Neural cell (in vitro differentiated cells): ENCODE data around the gene COBLL1. TPM values are rescaled to one million over a fixed set of nuclear protein-coding genes. Genes with fewer than 3 reads are reported as not detected.

ENCODE experiments used
- H2AFZ ChIP-seq: fragments of 200-600, 300-800 bp; sonication (generic), shearing (Covaris generic); 2 replicates; pipeline ENCODE4 v1.6.0; 2014; ENCODE audit warnings: low read depth, mild to moderate bottlenecking, antibody characterized with exemption, low read length, moderate library complexity
- H3F3A ChIP-seq: fragments of 200-600 bp; shearing (Covaris generic); 2 replicates; pipeline ENCODE4 v1.6.1; 2016; ENCODE audit warnings: mild to moderate bottlenecking, moderate library complexity, mixed read lengths, antibody characterized with exemption, low read length; ENCODE audit not compliant: insufficient read depth, poor library complexity, severe bottlenecking
- H3K27ac ChIP-seq: fragments of 200-600, 300-800 bp; sonication (generic), shearing (Covaris generic); 2 replicates; pipeline ENCODE4 v1.5.1; 2014; ENCODE audit warnings: mild to moderate bottlenecking, low read length, moderate library complexity
- H3K27me3 ChIP-seq: fragments of 300-800, 200-600 bp; sonication (generic), shearing (Covaris generic); 2 replicates; pipeline ENCODE4 v1.6.0; 2014; ENCODE audit warnings: mild to moderate bottlenecking, low read depth, low read length, moderate library complexity; ENCODE audit not compliant: insufficient read depth
- H3K36me3 ChIP-seq: fragments of 300-800, 200-600 bp; sonication (generic), shearing (Covaris generic); 2 replicates; pipeline ENCODE4 v1.5.1; 2014; ENCODE audit warnings: mild to moderate bottlenecking, antibody characterized with exemption, low read length, moderate library complexity; ENCODE audit not compliant: insufficient read depth
- H3K4me2 ChIP-seq: fragments of 300-800, 200-600 bp; sonication (generic), shearing (Covaris generic); 2 replicates; pipeline ENCODE4 v1.6.0; 2014; ENCODE audit warnings: mild to moderate bottlenecking, low read length
- H3K4me3 ChIP-seq: fragments of 300-800, 200-600 bp; sonication (generic), shearing (Covaris generic); 2 replicates; pipeline ENCODE4 v1.5.1; 2014; ENCODE audit warnings: mild to moderate bottlenecking, low read length, moderate library complexity
- H3K79me2 ChIP-seq: fragments of 200-600 bp; shearing (Covaris generic); replicated peaks from 2 replicates; pipeline ENCODE4 v1.6.0; 2014; ENCODE audit warnings: mild to moderate bottlenecking, low read length, moderate library complexity; ENCODE audit not compliant: insufficient read depth
- H3K9ac ChIP-seq: fragments of 300-800, 200-600 bp; sonication (generic), shearing (Covaris generic); 2 replicates; pipeline ENCODE4 v1.6.1; 2016; ENCODE audit warnings: mild to moderate bottlenecking, low read length, mixed read lengths
- H3K9me2 ChIP-seq: fragments of 200-600 bp; shearing (Covaris generic); 2 replicates; pipeline ENCODE4 v1.6.1; 2016; ENCODE audit warnings: mild to moderate bottlenecking, low read length, mixed read lengths; ENCODE audit not compliant: insufficient read depth
- H3K9me3 ChIP-seq: fragments of 200-600, 300-800 bp; sonication (generic), shearing (Covaris generic); 2 replicates; pipeline ENCODE4 v1.6.1; 2016; ENCODE audit warnings: mild to moderate bottlenecking, mixed run types, low read length, moderate library complexity, mixed read lengths
- H4K20me1 ChIP-seq: fragments of 200-600 bp; shearing (Covaris generic); 2 replicates; pipeline ENCODE4 v1.6.1; 2016; ENCODE audit warnings: mild to moderate bottlenecking, mixed run types; ENCODE audit not compliant: insufficient read depth
- EP300 ChIP-seq: fragments of 450-650 bp; conservative IDR thresholded peaks from 2 replicates; pipeline ENCODE4 v1.6.1; 2014; ENCODE audit warnings: antibody characterized with exemption, mild to moderate bottlenecking, moderate library complexity; ENCODE audit not compliant: poor library complexity, severe bottlenecking
- EZH2 ChIP-seq: fragments of 200-600, 300-800 bp; shearing (Covaris generic), sonication (generic); IDR thresholded peaks from 2 replicates; pipeline ENCODE4 v1.6.1; 2014; ENCODE audit warnings: antibody characterized with exemption, low read length, borderline replicate concordance, mild to moderate bottlenecking; ENCODE audit not compliant: insufficient read depth, poor library complexity, severe bottlenecking
- MXI1 ChIP-seq: fragments of 450-650 bp; conservative IDR thresholded peaks from 2 replicates; pipeline ENCODE4 v1.6.1; 2014; ENCODE audit warnings: antibody characterized with exemption, mild to moderate bottlenecking; ENCODE audit not compliant: poor library complexity, severe bottlenecking
- POLR2AphosphoS5 ChIP-seq: IDR thresholded peaks from 2 replicates; pipeline ENCODE4 v1.6.1; 2012
- RAD21 ChIP-seq: fragments of 450-650 bp; conservative IDR thresholded peaks from 2 replicates; pipeline ENCODE4 v1.6.1; 2014; ENCODE audit warnings: antibody characterized with exemption, mild to moderate bottlenecking, moderate library complexity
- SMC3 ChIP-seq: fragments of 450-650 bp; conservative IDR thresholded peaks from 2 replicates; pipeline ENCODE4 v1.6.1; 2014; ENCODE audit warnings: antibody characterized with exemption, mild to moderate bottlenecking, moderate library complexity; ENCODE audit not compliant: poor library complexity
- TAF1 ChIP-seq: IDR thresholded peaks from 2 replicates; pipeline ENCODE4 v1.6.1; 2012; ENCODE audit warnings: low read depth
- polyA plus RNA-seq: library from polyadenylated mRNA; depleted of rRNA; stranded (reverse); fragments of >200 nt; gene quantifications from 2 replicates; pipeline ENCODE4 v1.2.3, GENCODE V29; 2014
- TF ChIP-seq, protein P1 (sequence below): fragments of 450-650 bp; IDR thresholded peaks from 2 replicates; pipeline ENCODE4 v1.5.1; 2014; ENCODE audit warnings: antibody characterized with exemption, mild to moderate bottlenecking, moderate library complexity; ENCODE audit not compliant: poor library complexity, severe bottlenecking
- TF ChIP-seq, protein P2 (sequence below): IDR thresholded peaks from 2 replicates; pipeline ENCODE4 v1.6.1; 2012; ENCODE audit warnings: borderline replicate concordance

The COBLL1 gene
- polyA plus RNA-seq, 1 donor from 2014 or later = 0.11 TPM

DNA sequence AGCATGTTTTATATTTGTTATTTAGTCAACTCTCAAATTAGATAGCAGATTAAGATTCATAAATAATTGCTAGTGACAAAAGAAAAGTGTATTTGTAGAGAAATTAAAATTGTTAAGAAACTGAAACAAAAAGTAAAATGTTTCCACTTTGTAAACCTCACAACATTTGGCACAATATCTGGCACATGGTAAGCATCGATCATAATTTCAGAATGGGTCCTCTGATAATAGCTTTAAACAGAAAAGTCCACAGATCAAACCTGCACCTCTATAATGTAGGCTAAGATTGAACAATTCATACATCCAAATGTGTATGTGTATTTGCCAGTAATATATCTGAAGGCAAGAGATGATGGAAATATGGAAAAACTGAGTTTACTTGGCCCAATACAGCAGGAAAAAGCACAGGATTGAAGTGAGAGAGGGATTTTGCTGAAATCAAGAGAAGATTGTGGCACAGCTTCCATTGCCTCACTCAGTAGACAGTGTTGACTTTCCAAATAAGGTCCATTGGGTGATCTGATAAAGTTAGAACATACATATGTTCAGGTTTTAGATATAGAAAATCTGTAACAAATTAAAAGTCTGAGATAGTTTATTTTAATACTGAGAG lies 39.4 kb downstream of the COBLL1 start:
- Histone ChIP-seq H3K9me3 (no peaks in the 10 kb centered on the region), H3K27me3 (no peaks in the 10 kb centered on the region), H3K9me2 (no peaks in the 10 kb centered on the region), H3K79me2 (no peaks in the 10 kb centered on the region), H2AFZ (no peak overlapping the region), H4K20me1 (no peaks in the 10 kb centered on the region), H3K9ac (no peak overlapping the region), H3K4me3 (no peak overlapping the region), H3F3A (no peaks in the 10 kb centered on the region), H3K27ac (no peak overlapping the region), H3K4me2 (no peak overlapping the region), H3K36me3 (no peaks in the 10 kb centered on the region)
- TF ChIP-seq TAF1 (no peak), RAD21 (no peak), POLR2AphosphoS5 (no peak), SMC3 (no peak), MXI1 (no peak), EP300 (no peak), EZH2 (no peak)
- TF ChIP-seq, protein P1, sequence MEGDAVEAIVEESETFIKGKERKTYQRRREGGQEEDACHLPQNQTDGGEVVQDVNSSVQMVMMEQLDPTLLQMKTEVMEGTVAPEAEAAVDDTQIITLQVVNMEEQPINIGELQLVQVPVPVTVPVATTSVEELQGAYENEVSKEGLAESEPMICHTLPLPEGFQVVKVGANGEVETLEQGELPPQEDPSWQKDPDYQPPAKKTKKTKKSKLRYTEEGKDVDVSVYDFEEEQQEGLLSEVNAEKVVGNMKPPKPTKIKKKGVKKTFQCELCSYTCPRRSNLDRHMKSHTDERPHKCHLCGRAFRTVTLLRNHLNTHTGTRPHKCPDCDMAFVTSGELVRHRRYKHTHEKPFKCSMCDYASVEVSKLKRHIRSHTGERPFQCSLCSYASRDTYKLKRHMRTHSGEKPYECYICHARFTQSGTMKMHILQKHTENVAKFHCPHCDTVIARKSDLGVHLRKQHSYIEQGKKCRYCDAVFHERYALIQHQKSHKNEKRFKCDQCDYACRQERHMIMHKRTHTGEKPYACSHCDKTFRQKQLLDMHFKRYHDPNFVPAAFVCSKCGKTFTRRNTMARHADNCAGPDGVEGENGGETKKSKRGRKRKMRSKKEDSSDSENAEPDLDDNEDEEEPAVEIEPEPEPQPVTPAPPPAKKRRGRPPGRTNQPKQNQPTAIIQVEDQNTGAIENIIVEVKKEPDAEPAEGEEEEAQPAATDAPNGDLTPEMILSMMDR = no peak
- TF ChIP-seq, protein P2, sequence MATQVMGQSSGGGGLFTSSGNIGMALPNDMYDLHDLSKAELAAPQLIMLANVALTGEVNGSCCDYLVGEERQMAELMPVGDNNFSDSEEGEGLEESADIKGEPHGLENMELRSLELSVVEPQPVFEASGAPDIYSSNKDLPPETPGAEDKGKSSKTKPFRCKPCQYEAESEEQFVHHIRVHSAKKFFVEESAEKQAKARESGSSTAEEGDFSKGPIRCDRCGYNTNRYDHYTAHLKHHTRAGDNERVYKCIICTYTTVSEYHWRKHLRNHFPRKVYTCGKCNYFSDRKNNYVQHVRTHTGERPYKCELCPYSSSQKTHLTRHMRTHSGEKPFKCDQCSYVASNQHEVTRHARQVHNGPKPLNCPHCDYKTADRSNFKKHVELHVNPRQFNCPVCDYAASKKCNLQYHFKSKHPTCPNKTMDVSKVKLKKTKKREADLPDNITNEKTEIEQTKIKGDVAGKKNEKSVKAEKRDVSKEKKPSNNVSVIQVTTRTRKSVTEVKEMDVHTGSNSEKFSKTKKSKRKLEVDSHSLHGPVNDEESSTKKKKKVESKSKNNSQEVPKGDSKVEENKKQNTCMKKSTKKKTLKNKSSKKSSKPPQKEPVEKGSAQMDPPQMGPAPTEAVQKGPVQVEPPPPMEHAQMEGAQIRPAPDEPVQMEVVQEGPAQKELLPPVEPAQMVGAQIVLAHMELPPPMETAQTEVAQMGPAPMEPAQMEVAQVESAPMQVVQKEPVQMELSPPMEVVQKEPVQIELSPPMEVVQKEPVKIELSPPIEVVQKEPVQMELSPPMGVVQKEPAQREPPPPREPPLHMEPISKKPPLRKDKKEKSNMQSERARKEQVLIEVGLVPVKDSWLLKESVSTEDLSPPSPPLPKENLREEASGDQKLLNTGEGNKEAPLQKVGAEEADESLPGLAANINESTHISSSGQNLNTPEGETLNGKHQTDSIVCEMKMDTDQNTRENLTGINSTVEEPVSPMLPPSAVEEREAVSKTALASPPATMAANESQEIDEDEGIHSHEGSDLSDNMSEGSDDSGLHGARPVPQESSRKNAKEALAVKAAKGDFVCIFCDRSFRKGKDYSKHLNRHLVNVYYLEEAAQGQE = no peak

DNA sequence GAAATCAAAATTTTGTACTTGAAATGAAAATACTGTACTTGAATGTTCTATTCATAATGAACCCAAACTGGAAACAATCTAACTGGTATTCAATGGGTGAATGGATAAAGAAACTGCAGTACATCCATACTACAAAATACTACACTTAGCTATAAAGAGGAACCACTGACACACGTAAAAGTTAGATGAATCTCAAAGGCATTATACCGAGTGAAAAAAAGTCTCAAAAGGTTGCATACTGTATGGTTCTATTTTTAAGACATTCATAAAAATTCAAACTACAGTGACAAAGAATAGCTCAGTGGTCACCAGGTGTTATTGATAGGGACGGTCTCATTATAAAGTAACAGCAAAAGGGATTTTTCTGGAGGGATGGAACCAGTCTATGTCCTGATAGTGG lies 41.1 kb downstream of the COBLL1 start:
- H3F3A ChIP-seq = no peaks in the 10 kb centered on the region
- no peaks in the 10 kb centered on the region for H3K9me3 ChIP-seq
- H3K4me2 ChIP-seq = no peak overlapping the region
- H4K20me1 ChIP-seq = no peaks in the 10 kb centered on the region
- H3K4me3 ChIP-seq = no peak overlapping the region
- no peaks in the 10 kb centered on the region for H3K36me3 ChIP-seq
- TF ChIP-seq RAD21 (no peak), TAF1 (no peak), SMC3 (no peak), POLR2AphosphoS5 (no peak)
- TF ChIP-seq, protein P2 = no peak
- H2AFZ ChIP-seq = no peak overlapping the region
- H3K9me2 ChIP-seq = no peaks in the 10 kb centered on the region
- no peak overlapping the region for H3K27ac ChIP-seq
- H3K79me2 ChIP-seq = no peaks in the 10 kb centered on the region
- no peaks in the 10 kb centered on the region for H3K27me3 ChIP-seq
- no peak overlapping the region for H3K9ac ChIP-seq
